Measurements from ENCODE around the gene CCDC69. TPM values are rescaled to one million over a fixed set of nuclear protein-coding genes. Genes with fewer than 3 reads are reported as not detected.
"Not testable (repeated sequence)": the region's sequence is repeated elsewhere in the genome, so short reads cannot be mapped to it uniquely, and the experiment has no call there.

Gene CCDC69
- total RNA-seq, 2 experiments from 2014 or later: 119 to 123 TPM

DNA sequence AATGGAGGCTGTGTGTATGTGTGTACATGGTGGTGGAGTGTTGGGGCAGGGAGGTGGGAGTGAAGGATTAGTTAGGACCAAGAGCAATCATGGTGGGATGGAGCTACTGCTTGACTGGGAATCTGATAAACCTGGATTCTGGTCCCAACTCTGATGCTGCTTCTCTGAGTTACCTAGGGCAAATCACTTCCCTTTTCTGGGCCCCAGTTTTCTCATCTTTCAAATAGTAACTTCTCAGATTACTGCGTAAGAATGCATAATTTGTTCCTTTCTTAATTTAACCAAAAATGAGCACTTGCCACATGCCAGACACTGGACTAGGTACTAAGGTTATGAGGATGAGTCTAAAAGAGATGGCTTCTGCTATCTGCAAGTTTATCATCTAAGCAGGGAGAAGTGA, 45.5 kb downstream of the CCDC69 start:
- Histone ChIP-seq H3K36me3 (ENCODE audit: insufficient read depth, low read length) (peaks cover 60% of the 10 kb centered on the region), H3K79me2 (ENCODE audit: insufficient read depth, low read depth, low read length) (no peaks in the 10 kb centered on the region), H3K9me3 (ENCODE audit: low read length) (no peaks in the 10 kb centered on the region), H4K20me1 (ENCODE audit: insufficient read depth, low read length) (no peaks in the 10 kb centered on the region), H3K9me2 (ENCODE audit: insufficient read depth, low read length) (no peaks in the 10 kb centered on the region), H3K27ac (ENCODE audit: low read depth, low read length, poor library complexity, severe bottlenecking) (no peak overlapping the region), H3K4me2 (ENCODE audit: low read length) (no peak overlapping the region), H3K4me3 (ENCODE audit: low read depth, low read length, poor library complexity, severe bottlenecking) (no peak overlapping the region), H3K4me1 (ENCODE audit: insufficient read depth, low read length, poor library complexity, severe bottlenecking) (peaks cover 7% of the 10 kb centered on the region), H2AFZ (ENCODE audit: low read length) (no peak overlapping the region)
- ChIA-PET POLR2A (no interaction called here), CTCF (ENCODE audit: unreplicated experiment) (no interaction called here)
- no TSS peak for BruUV-seq (replicated peaks)
- no peak for TF ChIP-seq EZH2phosphoT487 (IDR thresholded peaks at IDR 0.05; ENCODE audit: borderline replicate concordance, low read depth, low read length)
- TF ChIP-seq, protein P1, sequence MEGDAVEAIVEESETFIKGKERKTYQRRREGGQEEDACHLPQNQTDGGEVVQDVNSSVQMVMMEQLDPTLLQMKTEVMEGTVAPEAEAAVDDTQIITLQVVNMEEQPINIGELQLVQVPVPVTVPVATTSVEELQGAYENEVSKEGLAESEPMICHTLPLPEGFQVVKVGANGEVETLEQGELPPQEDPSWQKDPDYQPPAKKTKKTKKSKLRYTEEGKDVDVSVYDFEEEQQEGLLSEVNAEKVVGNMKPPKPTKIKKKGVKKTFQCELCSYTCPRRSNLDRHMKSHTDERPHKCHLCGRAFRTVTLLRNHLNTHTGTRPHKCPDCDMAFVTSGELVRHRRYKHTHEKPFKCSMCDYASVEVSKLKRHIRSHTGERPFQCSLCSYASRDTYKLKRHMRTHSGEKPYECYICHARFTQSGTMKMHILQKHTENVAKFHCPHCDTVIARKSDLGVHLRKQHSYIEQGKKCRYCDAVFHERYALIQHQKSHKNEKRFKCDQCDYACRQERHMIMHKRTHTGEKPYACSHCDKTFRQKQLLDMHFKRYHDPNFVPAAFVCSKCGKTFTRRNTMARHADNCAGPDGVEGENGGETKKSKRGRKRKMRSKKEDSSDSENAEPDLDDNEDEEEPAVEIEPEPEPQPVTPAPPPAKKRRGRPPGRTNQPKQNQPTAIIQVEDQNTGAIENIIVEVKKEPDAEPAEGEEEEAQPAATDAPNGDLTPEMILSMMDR (conservative IDR thresholded peaks at IDR 0.05; ENCODE audit: low read length): no peak
- intact Hi-C loops (cut with micrococcal nuclease; ENCODE audit: unreplicated experiment): no loop called here
- DNase-seq (ENCODE audit: low spot score): no peak

DNA sequence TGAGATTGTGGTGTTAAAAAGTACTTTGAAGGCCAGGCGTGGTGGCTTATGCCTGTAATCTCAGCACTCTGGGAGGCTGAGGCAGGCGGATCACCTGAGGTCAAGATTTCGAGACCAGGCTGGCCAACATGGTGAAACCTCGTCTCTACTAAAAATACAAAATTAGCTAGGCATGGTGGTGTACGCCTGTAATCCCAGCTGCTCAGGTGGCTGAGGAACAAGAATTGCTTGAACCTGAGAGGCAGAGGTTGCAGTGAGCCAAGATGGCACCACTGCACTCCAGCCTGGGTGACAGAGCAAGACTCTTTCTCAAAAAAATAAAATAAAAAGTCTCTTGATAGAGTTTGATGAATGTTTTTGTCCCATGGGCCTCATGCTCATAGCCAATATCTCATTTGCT, 47.6 kb downstream of the CCDC69 start:
- intact Hi-C loops (cut with micrococcal nuclease; ENCODE audit: unreplicated experiment); H3K9me2 ChIP-seq (ENCODE audit: insufficient read depth, low read length); H4K20me1 ChIP-seq (ENCODE audit: insufficient read depth, low read length); BruUV-seq (replicated peaks); CTCF ChIA-PET (ENCODE audit: unreplicated experiment); H2AFZ ChIP-seq (ENCODE audit: low read length); H3K4me3 ChIP-seq (ENCODE audit: low read depth, low read length, poor library complexity, severe bottlenecking); H3K4me2 ChIP-seq (ENCODE audit: low read length); DNase-seq (ENCODE audit: low spot score); H3K9me3 ChIP-seq (ENCODE audit: low read length); H3K79me2 ChIP-seq (ENCODE audit: insufficient read depth, low read depth, low read length); H3K27ac ChIP-seq (ENCODE audit: low read depth, low read length, poor library complexity, severe bottlenecking): not testable (repeated sequence)
- POLR2A ChIA-PET: interaction anchor here (0.6 to 1.0 kb wide), 2 partner anchors 25 to 47 kb away, joined by 3 to 5 read pairs; no protein-coding TSS in a partner anchor
- Histone ChIP-seq H3K4me1 (ENCODE audit: insufficient read depth, low read length, poor library complexity, severe bottlenecking) (peaks cover 15% of the 10 kb centered on the region), H3K36me3 (ENCODE audit: insufficient read depth, low read length) (peaks cover 39% of the 10 kb centered on the region)

DNA sequence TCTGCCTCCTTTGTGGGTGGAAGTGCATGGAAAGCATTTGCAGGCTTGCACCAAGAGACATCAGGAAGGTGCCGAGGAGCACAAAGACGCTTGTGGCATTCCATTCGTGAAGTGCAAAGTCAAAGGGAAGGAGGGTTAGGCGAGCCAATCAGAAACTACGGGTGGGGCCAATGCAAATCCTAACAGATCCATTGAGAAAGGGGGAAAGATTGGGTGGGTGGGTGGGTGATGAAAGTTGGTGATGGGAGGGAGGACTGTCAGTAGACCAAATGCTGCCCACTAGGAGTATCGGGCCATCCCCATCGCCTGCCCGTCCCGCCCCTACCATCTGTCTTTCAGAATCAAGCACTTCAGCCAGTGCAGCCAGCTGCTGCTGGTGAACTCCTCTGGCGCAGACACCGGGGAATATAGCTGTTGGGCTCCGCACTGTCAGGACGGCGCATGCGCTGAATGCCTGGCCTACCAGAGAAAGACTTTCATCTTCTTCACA, 49.2 kb downstream of the CCDC69 start:
- DNase-seq (ENCODE audit: low spot score): no peak
- no peaks in the 10 kb centered on the region for H3K9me2 ChIP-seq (ENCODE audit: insufficient read depth, low read length)
- no peaks in the 10 kb centered on the region for H3K79me2 ChIP-seq (ENCODE audit: insufficient read depth, low read depth, low read length)
- H2AFZ ChIP-seq (ENCODE audit: low read length): no peak overlapping the region
- POLR2A ChIA-PET: no interaction called here
- peaks cover 15% of the 10 kb centered on the region for H3K4me1 ChIP-seq (ENCODE audit: insufficient read depth, low read length, poor library complexity, severe bottlenecking)
- peaks cover 26% of the 10 kb centered on the region for H3K36me3 ChIP-seq (ENCODE audit: insufficient read depth, low read length)
- BruUV-seq (replicated peaks): no TSS peak
- CTCF ChIA-PET (ENCODE audit: unreplicated experiment): no interaction called here
- no peak overlapping the region for H3K27ac ChIP-seq (ENCODE audit: low read depth, low read length, poor library complexity, severe bottlenecking)
- intact Hi-C loops (cut with micrococcal nuclease; ENCODE audit: unreplicated experiment): no loop called here
- TF ChIP-seq, protein P1 (conservative IDR thresholded peaks at IDR 0.05; ENCODE audit: low read length): no peak
- no peak for TF ChIP-seq EZH2phosphoT487 (IDR thresholded peaks at IDR 0.05; ENCODE audit: borderline replicate concordance, low read depth, low read length)
- no peak overlapping the region for H3K4me2 ChIP-seq (ENCODE audit: low read length)
- H3K4me3 ChIP-seq (ENCODE audit: low read depth, low read length, poor library complexity, severe bottlenecking): no peak overlapping the region
- no peaks in the 10 kb centered on the region for H3K9me3 ChIP-seq (ENCODE audit: low read length)
- H4K20me1 ChIP-seq (ENCODE audit: insufficient read depth, low read length): no peaks in the 10 kb centered on the region

All from OCI-LY7 (cell line).